Neural progenitor cell (in vitro differentiated cells): ENCODE measurements around the gene ELMOD1. TPM values are rescaled to one million over a fixed set of nuclear protein-coding genes. Genes with fewer than 3 reads are reported as not detected.

Source experiments
- DNase-seq: peaks from one replicate; pipeline ENCODE4 v3.0.0-alpha.2; 2016; ENCODE audit warnings: low spot score
- H2AFZ ChIP-seq: fragments of 200-600 bp; sonication (generic); replicated peaks from 2 replicates; pipeline ENCODE4 v1.6.1; 2016; ENCODE audit warnings: antibody characterized with exemption
- H3F3A ChIP-seq: fragments of 200-600 bp; sonication (generic); 2 replicates; pipeline ENCODE4 v1.6.1; 2016; ENCODE audit warnings: antibody characterized with exemption, low read depth
- H3K27ac ChIP-seq: fragments of 200-600 bp; sonication (generic); 2 replicates; pipeline ENCODE4 v1.5.1; 2016; ENCODE audit warnings: mild to moderate bottlenecking
- H3K27me3 ChIP-seq: fragments of 200-600 bp; sonication (generic); 2 replicates; pipeline ENCODE4 v1.6.1; 2016; ENCODE audit warnings: mild to moderate bottlenecking, moderate library complexity
- H3K36me3 ChIP-seq: fragments of 200-600 bp; sonication (generic); 2 replicates; pipeline ENCODE4 v1.5.1; 2016
- H3K4me1 ChIP-seq: fragments of 200-600 bp; sonication (generic); 2 replicates; pipeline ENCODE4 v1.6.1; 2016; ENCODE audit warnings: mixed run types
- H3K4me2 ChIP-seq: fragments of 200-600 bp; sonication (generic); 2 replicates; pipeline ENCODE4 v1.6.1; 2016
- H3K4me3 ChIP-seq: fragments of 200-600 bp; sonication (generic); 2 replicates; pipeline ENCODE4 v1.5.1; 2016
- H3K79me2 ChIP-seq: fragments of 200-600 bp; sonication (generic); 2 replicates; pipeline ENCODE4 v1.6.1; 2016; ENCODE audit warnings: low read depth
- H3K9ac ChIP-seq: fragments of 200-600 bp; sonication (generic); 2 replicates; pipeline ENCODE4 v1.6.1; 2016
- H3K9me3 ChIP-seq: fragments of 200-600 bp; sonication (generic); 2 replicates; pipeline ENCODE4 v1.5.1; 2016; ENCODE audit warnings: low read depth
- H4K20me1 ChIP-seq: fragments of 200-600 bp; sonication (generic); 2 replicates; pipeline ENCODE4 v1.6.1; 2016; ENCODE audit warnings: low read depth
- H3K27ac Mint-ChIP-seq: 3 replicates; pipeline ENCODE4 v1.8.0; 2021; ENCODE audit warnings: mixed read lengths
- H3K27me3 Mint-ChIP-seq: 2 replicates; pipeline ENCODE4 v1.8.0; 2022; ENCODE audit warnings: low read depth, mild to moderate bottlenecking, inconsistent platforms, moderate library complexity, mixed read lengths; ENCODE audit not compliant: insufficient read depth
- H3K36me3 Mint-ChIP-seq: 3 replicates; pipeline ENCODE4 v1.8.0; 2021; ENCODE audit warnings: mixed read lengths
- H3K4me1 Mint-ChIP-seq: 3 replicates; pipeline ENCODE4 v1.8.0; 2021; ENCODE audit warnings: mixed read lengths
- H3K4me3 Mint-ChIP-seq: 3 replicates; pipeline ENCODE4 v1.8.0; 2021; ENCODE audit warnings: mild to moderate bottlenecking, moderate library complexity, mixed read lengths
- H3K9me3 Mint-ChIP-seq: 3 replicates; pipeline ENCODE4 v1.8.0; 2020; ENCODE audit warnings: mixed read lengths
- EZH2 ChIP-seq: fragments of 200-600 bp; sonication (generic); IDR thresholded peaks from 2 replicates; pipeline ENCODE4 v1.6.1; 2017; ENCODE audit warnings: antibody characterized with exemption, mild to moderate bottlenecking, moderate library complexity
- EZH2phosphoT487 ChIP-seq: fragments of 200-600 bp; sonication (generic); IDR thresholded peaks from 2 replicates; pipeline ENCODE4 v1.6.1; 2017; ENCODE audit warnings: antibody characterized with exemption
- total RNA-seq: library from RNA; depleted of rRNA; stranded (reverse); fragments of >200 nt; gene quantifications from 2 replicates; pipeline ENCODE4 v1.2.3, GENCODE V29; 2015; ENCODE audit warnings: low replicate concordance
- TF ChIP-seq, protein P1 (sequence below): fragments of 200-600 bp; sonication (generic); IDR thresholded peaks from 2 replicates; pipeline ENCODE4 v1.5.1; 2017; ENCODE audit warnings: antibody characterized with exemption, mild to moderate bottlenecking

Gene ELMOD1
- total RNA-seq, 1 donor from 2014 or later: not detected

DNA sequence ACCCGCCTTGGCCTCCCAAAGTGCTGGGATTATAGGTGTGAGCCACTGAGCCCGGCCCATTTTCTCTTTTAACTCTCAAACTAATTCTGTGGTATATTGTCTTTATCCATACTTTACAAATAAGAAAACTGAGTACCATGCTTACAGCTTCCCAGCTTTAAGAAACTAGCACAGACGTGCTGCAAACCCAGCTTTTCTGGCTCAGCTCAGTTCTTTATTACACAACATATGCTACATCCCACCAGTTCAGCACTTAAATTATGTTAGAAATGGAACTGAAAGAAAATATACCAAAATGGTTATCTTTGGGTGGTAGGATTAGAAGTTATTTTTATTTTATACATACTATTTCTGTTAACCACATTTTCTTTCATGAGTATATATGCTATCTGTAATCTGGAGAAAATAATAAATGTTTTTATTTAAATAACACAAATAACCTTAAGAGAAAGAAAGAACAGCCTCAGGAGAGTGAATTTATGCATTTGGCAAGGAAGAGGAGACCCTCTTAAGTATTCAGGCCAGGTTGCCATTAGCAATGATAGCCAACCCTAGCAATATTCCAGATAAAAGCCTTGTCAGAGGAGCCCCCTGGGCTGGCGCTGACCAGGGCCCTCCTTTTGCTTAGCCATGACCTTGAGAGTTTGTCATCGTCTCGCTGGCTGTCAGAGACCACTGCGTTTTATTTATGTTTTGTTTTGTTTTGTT lies 87.1 kb downstream of the ELMOD1 start:
- Histone ChIP-seq H4K20me1 (no peaks in the 10 kb centered on the region), H3K4me1 (no peaks in the 10 kb centered on the region), H3K4me2 (no peak overlapping the region), H3K9ac (no peak overlapping the region), H3K27ac (no peak overlapping the region), H3K36me3 (no peaks in the 10 kb centered on the region), H3F3A (no peaks in the 10 kb centered on the region), H2AFZ (no peak overlapping the region), H3K79me2 (no peaks in the 10 kb centered on the region), H3K9me3 (no peaks in the 10 kb centered on the region), H3K27me3 (no peaks in the 10 kb centered on the region), H3K4me3 (no peak overlapping the region)
- peaks cover 3% of the 10 kb centered on the region for H3K9me3 Mint-ChIP-seq
- no peaks in the 10 kb centered on the region for H3K27me3 Mint-ChIP-seq
- H3K4me1 Mint-ChIP-seq: peaks cover 7% of the 10 kb centered on the region
- no peaks in the 10 kb centered on the region for H3K36me3 Mint-ChIP-seq
- no peak for DNase-seq
- no peak overlapping the region for H3K27ac Mint-ChIP-seq
- no peak for TF ChIP-seq EZH2phosphoT487
- TF ChIP-seq EZH2: no peak
- TF ChIP-seq, protein P1, sequence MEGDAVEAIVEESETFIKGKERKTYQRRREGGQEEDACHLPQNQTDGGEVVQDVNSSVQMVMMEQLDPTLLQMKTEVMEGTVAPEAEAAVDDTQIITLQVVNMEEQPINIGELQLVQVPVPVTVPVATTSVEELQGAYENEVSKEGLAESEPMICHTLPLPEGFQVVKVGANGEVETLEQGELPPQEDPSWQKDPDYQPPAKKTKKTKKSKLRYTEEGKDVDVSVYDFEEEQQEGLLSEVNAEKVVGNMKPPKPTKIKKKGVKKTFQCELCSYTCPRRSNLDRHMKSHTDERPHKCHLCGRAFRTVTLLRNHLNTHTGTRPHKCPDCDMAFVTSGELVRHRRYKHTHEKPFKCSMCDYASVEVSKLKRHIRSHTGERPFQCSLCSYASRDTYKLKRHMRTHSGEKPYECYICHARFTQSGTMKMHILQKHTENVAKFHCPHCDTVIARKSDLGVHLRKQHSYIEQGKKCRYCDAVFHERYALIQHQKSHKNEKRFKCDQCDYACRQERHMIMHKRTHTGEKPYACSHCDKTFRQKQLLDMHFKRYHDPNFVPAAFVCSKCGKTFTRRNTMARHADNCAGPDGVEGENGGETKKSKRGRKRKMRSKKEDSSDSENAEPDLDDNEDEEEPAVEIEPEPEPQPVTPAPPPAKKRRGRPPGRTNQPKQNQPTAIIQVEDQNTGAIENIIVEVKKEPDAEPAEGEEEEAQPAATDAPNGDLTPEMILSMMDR: no peak
- H3K4me3 Mint-ChIP-seq: no peak overlapping the region

DNA sequence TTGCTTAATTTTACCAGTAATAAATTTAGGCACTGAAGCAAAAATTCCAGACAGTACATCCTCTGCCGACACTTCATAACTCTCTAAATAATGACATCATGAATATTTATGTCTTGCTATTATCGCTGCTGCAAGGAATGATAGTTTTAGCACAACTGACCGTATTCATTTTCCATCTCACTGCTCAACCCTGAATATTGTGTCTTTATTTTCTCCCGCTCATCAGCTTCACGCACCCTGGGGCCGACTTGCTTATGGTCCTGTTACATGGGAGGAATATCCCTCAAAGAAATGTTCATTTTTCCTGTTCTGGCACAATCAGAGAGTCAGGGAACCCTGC lies 87.7 kb downstream of the ELMOD1 start:
- Histone ChIP-seq H3K9me3 (no peaks in the 10 kb centered on the region), H3K4me2 (no peak overlapping the region), H3K36me3 (no peaks in the 10 kb centered on the region), H3F3A (no peaks in the 10 kb centered on the region), H3K9ac (no peak overlapping the region), H3K27me3 (no peaks in the 10 kb centered on the region), H2AFZ (no peak overlapping the region), H3K4me1 (no peaks in the 10 kb centered on the region), H3K79me2 (no peaks in the 10 kb centered on the region), H3K4me3 (no peak overlapping the region), H3K27ac (no peak overlapping the region), H4K20me1 (no peaks in the 10 kb centered on the region)
- DNase-seq: no peak
- H3K36me3 Mint-ChIP-seq: no peaks in the 10 kb centered on the region
- no peak overlapping the region for H3K4me3 Mint-ChIP-seq
- no peak for TF ChIP-seq EZH2phosphoT487
- TF ChIP-seq EZH2: no peak
- TF ChIP-seq, protein P1: no peak
- no peaks in the 10 kb centered on the region for H3K27me3 Mint-ChIP-seq
- peaks cover 7% of the 10 kb centered on the region for H3K4me1 Mint-ChIP-seq
- H3K9me3 Mint-ChIP-seq: peaks cover 3% of the 10 kb centered on the region
- no peak overlapping the region for H3K27ac Mint-ChIP-seq

DNA sequence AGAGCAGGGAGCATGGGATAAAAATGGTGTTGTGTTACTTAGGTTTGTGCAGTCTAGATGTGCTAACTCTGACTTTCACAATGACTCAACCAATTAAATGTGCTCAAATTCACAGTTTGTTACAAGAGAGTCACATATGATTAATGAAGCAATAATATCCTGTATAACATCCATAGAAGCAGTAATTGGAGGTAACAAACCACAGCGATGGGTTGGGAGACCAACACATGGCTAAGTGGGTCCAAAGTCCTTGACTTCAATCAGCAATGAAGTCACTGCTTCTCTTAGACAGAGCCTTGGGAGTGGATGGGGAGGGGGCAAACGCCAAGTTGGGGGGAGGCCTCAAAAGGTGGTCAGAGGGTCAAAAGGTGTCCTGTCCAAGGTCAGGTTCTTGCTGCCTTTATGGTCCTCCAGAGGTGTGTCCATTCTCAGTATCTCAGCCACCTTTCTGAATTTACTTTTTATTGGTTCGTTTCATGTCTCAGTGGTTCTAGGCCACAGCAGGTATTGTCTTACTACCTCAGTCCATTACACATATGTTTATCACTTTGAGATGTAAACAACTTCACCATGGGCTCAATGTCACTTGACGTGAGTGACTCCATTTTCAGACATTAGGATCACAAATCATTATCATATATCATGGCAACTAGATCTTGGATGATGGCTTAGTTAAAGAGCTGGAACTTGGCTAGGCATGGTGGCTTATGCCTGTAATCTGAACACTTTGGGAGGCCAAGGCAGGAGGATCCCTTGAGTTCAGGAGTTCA lies 88.5 kb downstream of the ELMOD1 start:
- Mint-ChIP-seq H3K27me3 (peaks cover 2% of the 10 kb centered on the region), H3K4me1 (peaks cover 7% of the 10 kb centered on the region), H3K9me3 (peaks cover 2% of the 10 kb centered on the region), H3K4me3 (no peak overlapping the region), H3K27ac (no peak overlapping the region), H3K36me3 (no peaks in the 10 kb centered on the region)
- Histone ChIP-seq H3K36me3 (no peaks in the 10 kb centered on the region), H3K9ac (no peak overlapping the region), H3K27me3 (no peaks in the 10 kb centered on the region), H4K20me1 (no peaks in the 10 kb centered on the region), H3K4me1 (no peaks in the 10 kb centered on the region), H3K4me2 (no peak overlapping the region), H3K9me3 (no peaks in the 10 kb centered on the region), H2AFZ (no peak overlapping the region), H3K4me3 (no peak overlapping the region), H3K79me2 (no peaks in the 10 kb centered on the region), H3F3A (no peaks in the 10 kb centered on the region), H3K27ac (no peak overlapping the region)
- TF ChIP-seq, protein P1: no peak
- TF ChIP-seq EZH2 (no peak), EZH2phosphoT487 (no peak)
- DNase-seq: no peak
